ENCODE results near the gene IGFL1.

- no peak for TF ChIP-seq POLR2A (IDR thresholded peaks at IDR 0.05)
- no peak for TF ChIP-seq CTCF (IDR thresholded peaks at IDR 0.05)
- no peak for TF ChIP-seq POLR2AphosphoS5 (IDR thresholded peaks at IDR 0.05)
- no peak for TF ChIP-seq EP300 (IDR thresholded peaks at IDR 0.05)
Measured at GRCh38 chr19:46241626-46242025, 12.1 kb downstream of the IGFL1 start.
